Testis (tissue), 3 donors: ENCODE data around the gene SPTLC3. TPM values are rescaled to one million over a fixed set of nuclear protein-coding genes. Genes with fewer than 3 reads are reported as not detected.

Source experiments
- DNase-seq: peaks from one replicate; pipeline ENCODE4 v3.0.0-alpha.2; 2019
- H3K27ac ChIP-seq, 2 donors: fragments of 200-600 bp; sonication (generic); one replicate each; pipeline ENCODE4 v1.5.1; 2019
- H3K27me3 ChIP-seq: fragments of 200-600 bp; sonication (generic); one replicate; pipeline ENCODE4 v1.5.1; 2019
- H3K36me3 ChIP-seq: fragments of 200-600 bp; sonication (generic); one replicate; pipeline ENCODE4 v1.5.1; 2017; ENCODE audit warnings: low read depth; ENCODE audit errors: missing control alignments
- H3K4me1 ChIP-seq: fragments of 200-600 bp; sonication (generic); one replicate; pipeline ENCODE4 v1.5.1; 2019
- H3K4me3 ChIP-seq, 2 donors: fragments of 200-600 bp; sonication (generic); one replicate each; pipeline ENCODE4 v1.5.1; 2017 to 2019
- H3K9me3 ChIP-seq: fragments of 200-600 bp; sonication (generic); one replicate; pipeline ENCODE4 v1.5.1; 2017
- POLR2A ChIP-seq: fragments of 450-650 bp; IDR thresholded peaks from one replicate; pipeline ENCODE4 v1.6.1; 2017; ENCODE audit warnings: antibody characterized with exemption, mild to moderate bottlenecking, moderate library complexity
- WGBS, 2 donors: methylation state at CpG; one replicate each; pipeline ENCODE4 v1.1.5; 2018; 5-methylcytosine and 5-hydroxymethylcytosine counted together
- intact Hi-C: fragments of 100-400 bp; cut with DNase I; formaldehyde crosslinking; loops from one replicate; pipeline ENCODE4 v1.15.1; 2023; ENCODE audit warnings: low total_unique reads
- polyA plus RNA-seq: library from polyadenylated mRNA; stranded (reverse); fragments of 350-450 nt; fragmentation: Illumina TruSeq; extraction: RNeasy Lipid Tissue Mini Kit (QIAGEN cat#74804); gene quantifications from one replicate; pipeline ENCODE4 v1.2.3, GENCODE V29; 2014; ENCODE audit warnings: low read depth, low replicate concordance; ENCODE audit not compliant: insufficient read depth
- total RNA-seq, 2 donors: library from RNA; depleted of rRNA; stranded (reverse); fragments of >200 nt; gene quantifications; one replicate each; pipeline ENCODE4 v1.2.3, GENCODE V29; 2016
- TF ChIP-seq, protein P1 (sequence below), 3 experiments: fragments of 450-650 bp in 2 of 3; fragments of 200-600 bp in 1 of 3; sonication (generic) in 1 of 3; IDR thresholded peaks; one replicate each; pipeline ENCODE4 v1.5.1; 2016 to 2019; ENCODE audit warnings: antibody characterized with exemption in 3 of 3, mild to moderate bottlenecking in 2 of 3, moderate library complexity in 1 of 3

SPTLC3 gene
- total and polyA plus RNA-seq, 3 donors from 2014 or later, result 9.8 to 22.6 (median 11.3) TPM

GRCh38 chr20:13128173-13128572 lies 119.4 kb downstream of the SPTLC3 start:
- no peaks in the 10 kb centered on the region for H3K27me3 ChIP-seq
- no peak for DNase-seq
- TF ChIP-seq POLR2A, result no peak
- TF ChIP-seq, protein P1, sequence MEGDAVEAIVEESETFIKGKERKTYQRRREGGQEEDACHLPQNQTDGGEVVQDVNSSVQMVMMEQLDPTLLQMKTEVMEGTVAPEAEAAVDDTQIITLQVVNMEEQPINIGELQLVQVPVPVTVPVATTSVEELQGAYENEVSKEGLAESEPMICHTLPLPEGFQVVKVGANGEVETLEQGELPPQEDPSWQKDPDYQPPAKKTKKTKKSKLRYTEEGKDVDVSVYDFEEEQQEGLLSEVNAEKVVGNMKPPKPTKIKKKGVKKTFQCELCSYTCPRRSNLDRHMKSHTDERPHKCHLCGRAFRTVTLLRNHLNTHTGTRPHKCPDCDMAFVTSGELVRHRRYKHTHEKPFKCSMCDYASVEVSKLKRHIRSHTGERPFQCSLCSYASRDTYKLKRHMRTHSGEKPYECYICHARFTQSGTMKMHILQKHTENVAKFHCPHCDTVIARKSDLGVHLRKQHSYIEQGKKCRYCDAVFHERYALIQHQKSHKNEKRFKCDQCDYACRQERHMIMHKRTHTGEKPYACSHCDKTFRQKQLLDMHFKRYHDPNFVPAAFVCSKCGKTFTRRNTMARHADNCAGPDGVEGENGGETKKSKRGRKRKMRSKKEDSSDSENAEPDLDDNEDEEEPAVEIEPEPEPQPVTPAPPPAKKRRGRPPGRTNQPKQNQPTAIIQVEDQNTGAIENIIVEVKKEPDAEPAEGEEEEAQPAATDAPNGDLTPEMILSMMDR (IDR thresholded peaks at IDR 0.05), result no peak
- no peak overlapping the region for H3K27ac ChIP-seq
- H3K9me3 ChIP-seq, result no peaks in the 10 kb centered on the region
- no peak overlapping the region for H3K4me3 ChIP-seq
- 96 to 100% methylated on average over 1 of the region's 1 CpG for WGBS, 2 donors
- H3K36me3 ChIP-seq, result no peaks in the 10 kb centered on the region
- intact Hi-C loops, result loop anchor here (2.0 kb wide), 1 partner anchor 29 kb away; no protein-coding TSS in a partner anchor
- H3K4me1 ChIP-seq, result no peaks in the 10 kb centered on the region

- Histone ChIP-seq H3K4me3 (no peak overlapping the region), H3K27ac (no peak overlapping the region), H3K9me3 (no peaks in the 10 kb centered on the region), H3K36me3 (no peaks in the 10 kb centered on the region), H3K4me1 (no peaks in the 10 kb centered on the region), H3K27me3 (no peaks in the 10 kb centered on the region)
- WGBS, 2 donors, result 91% methylated on average over 3 of the region's 3 CpGs
- DNase-seq, result no peak
- TF ChIP-seq, protein P1 (IDR thresholded peaks at IDR 0.05), result no peak
- no peak for TF ChIP-seq POLR2A
- intact Hi-C loops, result no loop called here
Measured at GRCh38 chr20:13130061-13130706, 121.4 kb downstream of the SPTLC3 start.

GRCh38 chr20:13130707-13131103 lies 121.9 kb downstream of the SPTLC3 start:
- intact Hi-C loops, result no loop called here

DNA sequence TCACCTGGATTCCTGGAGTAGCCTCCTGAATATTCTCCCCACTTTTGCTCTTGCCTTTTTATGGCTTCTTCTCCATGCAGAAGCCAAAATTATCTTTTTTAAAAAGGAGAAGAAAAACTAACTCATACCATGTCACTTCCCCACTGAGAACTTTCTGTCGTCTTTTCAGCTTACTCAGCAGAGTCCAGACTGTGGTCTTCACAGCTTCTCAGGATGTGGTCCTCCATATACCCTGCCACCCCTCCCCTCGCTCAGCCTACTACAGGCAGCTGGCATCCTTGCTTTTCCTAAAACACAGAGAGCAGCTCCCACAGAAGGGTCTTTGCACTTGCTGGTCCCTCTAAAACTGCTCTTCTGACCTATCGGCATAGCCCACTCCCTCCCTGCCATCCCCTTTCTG lies 122.9 kb downstream of the SPTLC3 start:
- Histone ChIP-seq H3K4me1 (no peaks in the 10 kb centered on the region), H3K4me3 (no peak overlapping the region), H3K27ac (no peak overlapping the region), H3K9me3 (no peaks in the 10 kb centered on the region), H3K27me3 (no peaks in the 10 kb centered on the region), H3K36me3 (no peaks in the 10 kb centered on the region)
- TF ChIP-seq POLR2A, result no peak
- TF ChIP-seq, protein P1 (IDR thresholded peaks at IDR 0.05), result no peak
- DNase-seq, result no peak
- 74 to 95% methylated on average over 3 of the region's 3 CpGs for WGBS, 2 donors
- intact Hi-C loops, result no loop called here

More at GRCh38 chr20:13130707-13131103, 121.9 kb downstream of the SPTLC3 start:
- H3K9me3 ChIP-seq, result no peaks in the 10 kb centered on the region
- no peak for DNase-seq
- no peak overlapping the region for H3K4me3 ChIP-seq
- no peaks in the 10 kb centered on the region for H3K4me1 ChIP-seq
- no peaks in the 10 kb centered on the region for H3K27me3 ChIP-seq
- no peak for TF ChIP-seq POLR2A
- TF ChIP-seq, protein P1 (IDR thresholded peaks at IDR 0.05), result no peak
- no peaks in the 10 kb centered on the region for H3K36me3 ChIP-seq
- no peak overlapping the region for H3K27ac ChIP-seq
- WGBS, 2 donors, result 80 to 87% methylated on average over 3 of the region's 3 CpGs
